T-helper 22 cell (primary cell): ENCODE data around the gene PDCD11.
"Not testable (repeated sequence)": the region's sequence is repeated elsewhere in the genome, so short reads cannot be mapped to it uniquely, and the experiment has no call there.

Experiments used
- DNase-seq: peaks from one replicate; pipeline ENCODE4 v3.0.0-alpha.2; 2020; ENCODE audit warnings: low read depth

PDCD11 gene

DNA sequence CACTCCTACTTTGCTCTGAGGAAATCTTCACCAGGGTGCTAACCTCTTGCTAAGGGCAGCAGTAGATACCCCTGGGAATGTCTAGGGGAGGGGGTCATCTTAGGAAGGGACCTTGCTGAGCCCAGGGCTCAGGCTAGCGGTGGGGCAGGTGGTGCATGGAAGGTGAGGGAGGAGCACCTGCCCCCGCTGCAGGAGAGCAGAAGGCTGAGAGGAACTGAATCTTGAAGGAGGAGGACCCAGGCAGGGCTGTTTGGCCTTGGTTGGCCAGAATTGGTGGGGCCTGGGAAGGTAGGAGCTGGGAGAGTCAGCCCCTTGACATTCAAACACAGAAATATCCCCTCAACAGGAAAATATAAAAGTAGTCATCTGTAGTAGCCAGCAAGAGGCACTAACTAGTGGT lies 75.6 kb downstream of the PDCD11 start:
- DNase-seq: no peak

DNA sequence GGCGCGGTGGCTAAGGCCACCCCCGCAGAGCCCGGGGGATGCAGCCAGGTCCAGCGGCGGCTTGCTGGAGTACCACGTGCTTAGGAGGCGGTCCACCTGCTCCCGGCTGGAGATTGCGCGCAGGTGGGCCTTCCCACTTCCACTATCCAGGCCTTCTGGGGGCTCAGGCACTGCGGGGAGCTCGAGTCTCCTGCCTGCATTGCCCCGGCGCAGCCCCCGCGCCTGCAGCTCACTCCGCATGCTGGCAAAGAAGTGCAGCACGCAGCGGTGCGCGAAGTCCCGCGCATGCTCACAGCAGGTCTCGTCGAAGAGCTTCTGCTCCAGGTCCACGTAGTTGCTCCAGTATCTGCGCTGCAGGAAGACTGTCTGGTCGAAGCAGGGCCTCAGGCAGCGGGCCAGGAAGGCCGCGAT lies 76.8 kb downstream of the PDCD11 start:
- no peak for DNase-seq

GRCh38 chr10:103474077-103474476 lies 77.7 kb downstream of the PDCD11 start:
- DNase-seq: no peak

DNA sequence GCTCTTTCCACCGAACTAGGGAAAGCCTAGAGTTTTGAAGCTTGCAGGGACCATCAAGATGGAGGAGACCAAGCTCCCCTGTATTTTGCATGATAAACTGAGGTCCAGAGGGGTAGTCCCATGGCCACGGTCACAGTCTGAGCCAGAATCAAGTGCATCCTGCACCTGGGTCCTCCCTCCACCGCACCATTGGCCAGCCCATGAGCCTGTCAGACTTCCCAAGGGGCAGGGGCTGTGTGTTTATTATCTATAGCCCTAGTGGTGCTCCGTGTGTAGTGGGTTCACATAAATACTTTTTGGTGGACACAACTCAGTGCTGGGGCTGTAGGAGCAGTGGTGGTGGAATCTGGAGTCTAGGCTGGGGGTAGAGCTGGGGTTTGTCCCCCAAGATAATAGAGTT lies 79.0 kb downstream of the PDCD11 start:
- no peak for DNase-seq

DNA sequence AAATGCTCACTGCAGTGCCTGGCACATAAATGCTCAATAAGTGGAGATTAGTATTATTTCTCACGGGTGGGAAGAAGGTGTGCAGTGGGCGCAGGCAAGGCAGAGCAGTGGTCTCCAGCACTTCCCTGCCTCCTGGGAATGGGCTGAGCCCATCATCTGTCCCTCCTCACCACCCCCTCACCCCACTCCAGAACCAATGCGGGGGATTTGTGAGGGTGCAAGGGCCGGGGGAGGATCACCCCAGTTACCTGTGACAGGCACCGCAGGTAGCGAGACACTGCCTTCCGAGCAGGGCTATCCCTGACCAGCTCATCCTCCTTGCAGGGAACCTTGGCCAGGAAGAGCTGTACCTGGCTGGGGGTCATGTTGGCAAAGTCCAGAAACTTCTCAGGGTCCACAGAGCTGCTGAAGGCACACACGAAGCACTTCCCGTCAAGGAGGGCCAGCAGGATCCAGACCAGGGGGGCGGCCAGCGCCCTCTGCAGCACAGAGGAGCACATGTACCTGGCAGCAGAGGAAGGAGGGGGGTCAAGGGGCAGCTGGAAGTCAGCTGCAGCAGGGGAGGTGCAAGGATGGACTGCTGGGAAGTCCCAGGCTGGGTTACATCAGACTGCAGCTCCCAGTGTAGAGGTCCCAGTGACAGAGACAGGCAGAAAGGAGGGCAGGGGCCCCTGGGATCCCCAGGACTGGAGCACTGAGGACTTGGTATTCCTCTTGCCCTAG lies 79.8 kb downstream of the PDCD11 start:
- DNase-seq: no peak

GRCh38 chr10:103478671-103479070 lies 82.2 kb downstream of the PDCD11 start:
- no peak for DNase-seq

GRCh38 chr10:103479135-103479534 lies 82.7 kb downstream of the PDCD11 start, which contains the start of gene CALHM3:
CALHM3 (minus strand) TSS chr10:103479240; CDS start chr10:103479032, 208 bp downstream.
- no peak for DNase-seq

- no peak for DNase-seq
These were observed 84.1 kb downstream of the PDCD11 start for GRCh38 chr10:103480521-103480920.

- no peak for DNase-seq
These were observed 85.6 kb downstream of the PDCD11 start for GRCh38 chr10:103481974-103482531.

DNA sequence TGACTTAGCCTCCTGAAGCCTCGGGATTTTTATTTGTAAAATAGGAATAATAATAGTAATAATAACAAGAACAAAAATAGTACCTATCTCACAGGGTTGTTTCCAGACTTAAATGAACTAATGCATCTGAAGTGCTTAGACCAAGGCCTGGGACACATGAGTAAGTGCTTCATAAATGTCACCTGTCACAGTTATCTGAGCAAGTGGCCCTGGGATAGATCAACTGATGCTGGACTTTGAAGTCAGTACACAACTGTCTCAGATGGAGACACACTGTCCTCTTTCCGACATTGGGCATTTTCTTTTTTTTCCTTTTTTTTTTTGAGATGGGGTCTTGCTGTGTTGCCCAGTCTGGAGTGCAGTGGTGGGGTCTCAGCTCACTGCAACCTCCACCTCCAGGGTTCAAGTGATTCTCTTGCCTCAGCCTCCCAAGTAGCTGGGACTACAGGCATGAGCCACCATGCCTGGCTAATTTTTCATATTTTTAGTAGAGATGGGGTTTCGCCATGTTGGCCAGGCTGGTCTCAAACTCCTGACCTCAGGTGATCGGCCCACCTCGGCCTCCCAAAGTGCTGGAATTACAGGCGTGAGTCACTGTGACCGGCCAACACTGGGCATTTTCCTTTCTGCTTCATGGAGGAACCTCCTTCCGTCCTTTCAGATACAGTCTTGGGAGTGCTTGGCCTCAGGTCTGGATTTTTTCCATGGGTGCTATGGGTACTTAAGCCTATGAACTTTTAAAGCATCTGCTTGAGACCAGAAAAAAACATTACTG lies 90.4 kb downstream of the PDCD11 start:
- not testable (repeated sequence) for DNase-seq

DNA sequence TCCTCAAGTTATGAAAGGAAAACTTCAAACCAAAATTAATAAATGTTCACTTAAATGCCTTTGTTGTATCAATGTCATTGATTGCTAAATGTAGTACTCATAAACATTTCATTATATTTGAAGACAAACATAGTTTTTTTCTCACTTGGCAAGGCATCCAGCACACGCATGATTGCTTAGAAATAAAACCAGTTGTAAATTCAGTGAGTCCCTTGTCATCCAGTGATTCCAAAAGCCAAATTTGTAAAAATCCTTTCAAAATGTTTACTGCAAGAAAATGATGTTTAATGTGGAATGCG lies 90.9 kb downstream of the PDCD11 start:
- DNase-seq: no peak

GRCh38 chr10:103490986-103491314 lies 94.5 kb downstream of the PDCD11 start:
- DNase-seq: no peak

DNA sequence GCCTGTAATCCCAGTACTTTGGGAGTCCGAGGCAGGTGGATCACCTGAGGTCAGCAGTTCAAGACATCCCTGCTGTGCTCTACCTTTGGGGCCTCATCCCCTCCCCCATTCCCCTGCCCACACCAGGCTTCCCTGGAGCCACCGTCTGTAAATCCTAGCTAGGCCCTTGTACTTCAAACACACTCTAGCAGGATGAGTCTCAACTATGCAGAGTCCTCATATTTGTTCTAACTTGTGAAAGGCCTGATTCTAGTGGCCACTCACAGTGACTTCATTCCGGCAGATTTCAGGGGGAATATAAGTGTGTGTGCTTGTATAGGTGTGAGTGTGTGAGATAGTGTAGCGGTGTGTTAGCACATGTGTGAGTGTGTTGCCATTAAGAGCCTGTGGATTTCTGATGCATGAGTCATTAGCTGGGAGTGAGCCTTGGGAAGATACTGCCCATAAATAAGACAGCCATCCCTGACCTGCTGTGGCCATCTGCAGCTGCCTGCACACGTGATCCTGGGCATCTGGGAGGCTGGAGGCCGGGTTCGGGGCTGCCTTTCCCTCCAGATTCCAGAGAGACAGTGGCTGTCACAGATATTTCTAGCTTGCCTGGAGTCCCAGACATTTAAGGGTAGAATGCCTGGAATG lies 95.4 kb downstream of the PDCD11 start:
- no peak for DNase-seq

DNA sequence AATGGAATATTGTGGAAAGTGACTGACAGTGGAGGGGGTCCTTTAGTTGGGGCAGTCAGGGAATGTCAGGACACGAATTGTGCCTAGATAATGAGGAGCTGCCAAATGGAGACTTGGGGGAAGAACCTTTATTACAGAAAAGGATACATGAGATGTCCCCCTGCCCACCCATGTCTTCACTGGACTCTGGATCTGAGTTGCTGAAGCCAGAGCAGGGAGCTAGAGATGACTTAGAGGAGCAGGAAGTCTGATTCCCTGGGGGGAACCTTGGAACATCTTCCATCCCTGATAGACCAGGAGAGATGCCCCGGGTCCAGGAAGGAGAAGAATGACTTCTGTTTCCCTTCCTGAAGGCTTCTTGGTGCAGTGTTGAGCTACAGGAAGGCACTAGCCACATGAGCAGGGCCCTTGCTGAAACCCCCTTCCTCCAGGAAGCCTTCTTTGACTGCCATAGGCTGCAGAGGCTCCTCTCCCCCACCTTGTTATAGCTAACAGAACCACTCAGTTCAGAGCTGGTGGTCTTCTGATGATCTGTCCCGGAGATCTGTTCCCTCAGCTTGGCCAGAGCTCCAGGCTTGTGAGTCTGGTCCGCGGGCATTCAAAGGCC lies 96.3 kb downstream of the PDCD11 start:
- DNase-seq: no peak

- no peak for DNase-seq
These were observed 97.0 kb downstream of the PDCD11 start, which contains the start of gene NEURL1 for GRCh38 chr10:103493362-103493915. NEURL1 (plus strand) TSS chr10:103493705; CDS start chr10:103494388, 683 bp downstream.

- DNase-seq: no peak
These were observed 97.8 kb downstream of the PDCD11 start for GRCh38 chr10:103493916-103494877.

DNA sequence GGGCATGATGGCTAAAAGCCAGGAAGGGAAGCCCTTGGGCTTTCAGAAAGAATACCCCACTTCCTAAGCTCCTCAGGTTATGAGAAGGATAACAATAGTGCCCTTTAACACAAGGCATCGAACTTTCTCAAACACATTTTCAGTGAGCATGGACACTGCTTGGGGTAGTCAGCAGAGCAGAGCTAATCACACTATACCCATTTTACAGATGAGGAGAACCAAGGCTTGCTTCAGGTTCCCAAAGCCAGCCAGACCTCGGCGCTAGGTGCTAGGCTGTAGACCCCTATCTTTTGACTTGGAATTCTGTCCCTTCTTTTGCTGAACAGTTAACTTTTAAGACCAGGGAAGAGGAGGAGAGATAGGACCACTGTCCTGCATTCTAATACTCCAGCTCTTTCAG lies 98.9 kb downstream of the PDCD11 start:
- DNase-seq: no peak
